ENCODE measurements around the gene ST14.

ST14 gene

GRCh38 chr11:130131961-130132850, 27.4 kb upstream of the ST14 start:
- intact Hi-C loops (cut with DNase I): loop anchor here (1.0 to 10.0 kb wide), 2 partner anchors 127 to 209 kb away; partner anchors contain the start of gene PRDM10
- DNase-seq: no peak

- intact Hi-C loops (cut with DNase I): loop anchor here (10.0 kb wide), 1 partner anchor 129 kb away; the partner anchor contains the start of gene PRDM10
- no peak for DNase-seq
These were observed 25.9 kb upstream of the ST14 start for GRCh38 chr11:130133716-130134115.

- intact Hi-C loops (cut with DNase I): loop anchor here (10.0 kb wide), 1 partner anchor 131 kb away; the partner anchor contains the start of gene PRDM10
- no peak for DNase-seq
These were observed 23.5 kb upstream of the ST14 start for GRCh38 chr11:130136107-130136506.

- peak in 1 of 10 donors; percentile 0 for DNase-seq
- intact Hi-C loops (cut with DNase I): loop anchor here (10.0 kb wide), 1 partner anchor 133 kb away; the partner anchor contains the start of gene PRDM10
These were observed 21.6 kb upstream of the ST14 start for GRCh38 chr11:130137999-130138398.

- DNase-seq: peak in 2 of 10 donors; percentile 37 to 88
- intact Hi-C loops (cut with DNase I): loop anchor here (10.0 kb wide), 1 partner anchor 135 kb away; the partner anchor contains the start of gene PRDM10
These were observed 20.2 kb upstream of the ST14 start for GRCh38 chr11:130139401-130139800.

GRCh38 chr11:130141561-130142341, 17.8 kb upstream of the ST14 start:
- intact Hi-C loops (cut with DNase I): no loop called here
- DNase-seq: no peak

- intact Hi-C loops (cut with DNase I): no loop called here
- DNase-seq: peak in 1 of 10 donors; percentile 52
These were observed 15.4 kb upstream of the ST14 start for GRCh38 chr11:130144141-130144540.

- peak in 1 of 10 donors; percentile 84 for DNase-seq
- intact Hi-C loops (cut with DNase I): no loop called here
These were observed 14.7 kb upstream of the ST14 start for GRCh38 chr11:130144861-130145281.

GRCh38 chr11:130145311-130145812, 14.2 kb upstream of the ST14 start:
- no peak for DNase-seq
- intact Hi-C loops (cut with DNase I): no loop called here

- DNase-seq: peak in 1 of 10 donors; percentile 89
- intact Hi-C loops (cut with DNase I): no loop called here
These were observed 13.4 kb upstream of the ST14 start for GRCh38 chr11:130145975-130146776.

GRCh38 chr11:130146796-130147195, 12.8 kb upstream of the ST14 start:
- peak in 1 of 10 donors; percentile 51 for DNase-seq
- intact Hi-C loops (cut with DNase I): no loop called here

GRCh38 chr11:130148796-130149326, 10.7 kb upstream of the ST14 start:
- intact Hi-C loops (cut with DNase I): no loop called here
- peak in 1 of 10 donors; percentile 17 for DNase-seq

- intact Hi-C loops (cut with DNase I): no loop called here
- DNase-seq: no peak
These were observed 8.8 kb upstream of the ST14 start for GRCh38 chr11:130150790-130151189.

GRCh38 chr11:130151196-130151595, 8.4 kb upstream of the ST14 start:
- intact Hi-C loops (cut with DNase I): no loop called here
- no peak for DNase-seq

GRCh38 chr11:130156108-130157022, 3.2 kb upstream of the ST14 start:
- peak in 2 of 10 donors; percentile 12 to 35 for DNase-seq
- intact Hi-C loops (cut with DNase I): no loop called here

- intact Hi-C loops (cut with DNase I): no loop called here
- peak in 2 of 10 donors; percentile 35 to 40 for DNase-seq
These were observed 2.5 kb upstream of the ST14 start for GRCh38 chr11:130157101-130157500.

- intact Hi-C loops (cut with DNase I): no loop called here
- DNase-seq: no peak
These were observed 1.7 kb upstream of the ST14 start for GRCh38 chr11:130157840-130158239.

- intact Hi-C loops (cut with DNase I): no loop called here
- peak in 2 of 10 donors; percentile 44 to 45 for DNase-seq
These were observed 443 bp upstream of the ST14 start for GRCh38 chr11:130159139-130159538.

Measured in posterior cingulate gyrus (tissue), 11 donors.